Measurements from ENCODE around the gene RRBP1.

DNA sequence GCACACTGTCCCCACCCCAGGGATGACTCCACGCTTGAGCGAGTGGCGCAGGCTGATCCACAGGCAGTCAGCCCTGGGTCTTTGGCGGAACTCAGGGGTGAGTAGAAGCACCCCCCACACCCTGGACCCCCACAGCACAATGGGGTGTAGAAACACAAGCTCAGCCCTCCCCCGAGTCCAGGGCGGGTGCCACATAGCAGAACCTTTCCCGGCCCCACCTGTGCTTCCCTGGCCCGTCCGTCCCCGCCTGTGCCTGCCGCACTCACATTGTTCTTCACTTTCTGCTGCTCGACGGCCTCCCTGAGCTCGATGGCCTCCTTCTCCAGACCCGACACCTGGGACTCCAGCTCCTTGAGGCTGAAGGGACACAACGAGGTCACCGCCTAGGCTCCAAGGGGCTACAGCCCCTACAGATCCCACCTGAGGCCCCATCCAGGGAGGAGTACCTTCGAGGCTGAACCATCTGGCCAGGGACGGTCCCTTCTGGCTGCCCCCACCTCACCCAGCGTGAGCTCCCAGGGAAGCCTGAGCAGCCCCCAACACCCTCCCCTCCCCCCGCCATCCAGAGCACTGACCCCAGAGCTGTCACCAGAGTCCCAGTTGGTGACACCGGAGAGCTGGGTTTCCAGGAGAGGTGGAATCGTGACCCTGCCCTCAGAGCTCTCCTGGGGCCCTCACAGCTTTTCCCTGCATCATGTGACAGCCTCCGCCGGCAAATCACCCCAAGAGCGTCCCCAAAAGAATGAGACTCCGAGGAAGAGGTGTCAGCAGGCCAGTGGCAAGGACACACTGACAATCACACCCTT, 56.6 kb downstream of the RRBP1 start:
- TF ChIP-seq, protein P1, sequence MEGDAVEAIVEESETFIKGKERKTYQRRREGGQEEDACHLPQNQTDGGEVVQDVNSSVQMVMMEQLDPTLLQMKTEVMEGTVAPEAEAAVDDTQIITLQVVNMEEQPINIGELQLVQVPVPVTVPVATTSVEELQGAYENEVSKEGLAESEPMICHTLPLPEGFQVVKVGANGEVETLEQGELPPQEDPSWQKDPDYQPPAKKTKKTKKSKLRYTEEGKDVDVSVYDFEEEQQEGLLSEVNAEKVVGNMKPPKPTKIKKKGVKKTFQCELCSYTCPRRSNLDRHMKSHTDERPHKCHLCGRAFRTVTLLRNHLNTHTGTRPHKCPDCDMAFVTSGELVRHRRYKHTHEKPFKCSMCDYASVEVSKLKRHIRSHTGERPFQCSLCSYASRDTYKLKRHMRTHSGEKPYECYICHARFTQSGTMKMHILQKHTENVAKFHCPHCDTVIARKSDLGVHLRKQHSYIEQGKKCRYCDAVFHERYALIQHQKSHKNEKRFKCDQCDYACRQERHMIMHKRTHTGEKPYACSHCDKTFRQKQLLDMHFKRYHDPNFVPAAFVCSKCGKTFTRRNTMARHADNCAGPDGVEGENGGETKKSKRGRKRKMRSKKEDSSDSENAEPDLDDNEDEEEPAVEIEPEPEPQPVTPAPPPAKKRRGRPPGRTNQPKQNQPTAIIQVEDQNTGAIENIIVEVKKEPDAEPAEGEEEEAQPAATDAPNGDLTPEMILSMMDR (IDR thresholded peaks at IDR 0.05): no peak
- no peak for TF ChIP-seq POLR2A (IDR thresholded peaks at IDR 0.05)
